ENCODE measurements around the gene RPS6KA5. TPM values are rescaled to one million over a fixed set of nuclear protein-coding genes. Genes with fewer than 3 reads are reported as not detected.

Gene RPS6KA5
- total RNA-seq, 2 experiments from 2014 or later = 28.0 to 29.8 TPM

GRCh38 chr14:90987140-90987539 is 73.3 kb downstream of the RPS6KA5 start:
- Histone ChIP-seq H3K36me3 (ENCODE audit: insufficient read depth, low read length) (no peaks in the 10 kb centered on the region), H3K9me3 (ENCODE audit: control insufficient read depth in 1 of 2, insufficient read depth in 1 of 2, low read length in 2 of 2) (no peaks in the 10 kb centered on the region), H3K27me3 (ENCODE audit: control insufficient read depth in 1 of 2, insufficient read depth in 2 of 2, low read length in 2 of 2) (no peaks in the 10 kb centered on the region), H3K27ac (ENCODE audit: low read depth in 1 of 2, low read length in 2 of 2) (no peak overlapping the region), H3K4me3 (ENCODE audit: low read length) (no peak overlapping the region), H3K4me1 (ENCODE audit: insufficient read depth, low read length) (no peaks in the 10 kb centered on the region)
- Mint-ChIP-seq H3K4me1 (ENCODE audit: low read depth) (peaks cover 5% of the 10 kb centered on the region), H3K9me3 (no peaks in the 10 kb centered on the region), H3K27ac (no peak overlapping the region), H3K36me3 (ENCODE audit: low read depth) (peaks cover 45% of the 10 kb centered on the region), H3K4me3 (no peak overlapping the region), H3K27me3 (no peaks in the 10 kb centered on the region)
- DNase-seq (no peak), ATAC-seq (ENCODE audit: poor library complexity) (no peak)
- TF ChIP-seq CTCF (IDR thresholded peaks at IDR 0.05) = no peak
- CTCF ChIA-PET = no interaction called here
- POLR2A ChIA-PET = no interaction called here
- intact Hi-C loops (cut with DNase I, micrococcal nuclease) = no loop called here

GRCh38 chr14:90986510-90986909 is 73.9 kb downstream of the RPS6KA5 start:
- intact Hi-C loops (cut with DNase I, micrococcal nuclease) = no loop called here
- Mint-ChIP-seq H3K9me3 (no peaks in the 10 kb centered on the region), H3K27me3 (no peaks in the 10 kb centered on the region), H3K4me3 (no peak overlapping the region), H3K36me3 (ENCODE audit: low read depth) (peaks cover 43% of the 10 kb centered on the region), H3K4me1 (ENCODE audit: low read depth) (peaks cover 3% of the 10 kb centered on the region), H3K27ac (no peak overlapping the region)
- Histone ChIP-seq H3K4me3 (ENCODE audit: low read length) (no peak overlapping the region), H3K4me1 (ENCODE audit: insufficient read depth, low read length) (no peaks in the 10 kb centered on the region), H3K27ac (ENCODE audit: low read depth in 1 of 2, low read length in 2 of 2) (no peak overlapping the region), H3K9me3 (ENCODE audit: control insufficient read depth in 1 of 2, insufficient read depth in 1 of 2, low read length in 2 of 2) (no peaks in the 10 kb centered on the region), H3K27me3 (ENCODE audit: control insufficient read depth in 1 of 2, insufficient read depth in 2 of 2, low read length in 2 of 2) (no peaks in the 10 kb centered on the region), H3K36me3 (ENCODE audit: insufficient read depth, low read length) (no peaks in the 10 kb centered on the region)
- ChIA-PET CTCF (interaction anchor here (0.7 kb wide), 1 partner anchor 187 kb away, joined by 3 read pairs; no protein-coding TSS in a partner anchor), POLR2A (no interaction called here)
- ATAC-seq (ENCODE audit: poor library complexity) = no peak
- TF ChIP-seq CTCF (IDR thresholded peaks at IDR 0.05) = no peak
- DNase-seq = no peak

- H3K27ac ChIP-seq (ENCODE audit: low read depth in 1 of 2, low read length in 2 of 2) = no peak overlapping the region
- peak in 1 of 14 experiments; percentile 4 for DNase-seq
- no peak for TF ChIP-seq CTCF (IDR thresholded peaks at IDR 0.05)
Measured at GRCh38 chr14:90985601-90986242, 74.7 kb downstream of the RPS6KA5 start.

More at GRCh38 chr14:90985601-90986242, 74.7 kb downstream of the RPS6KA5 start:
- H3K9me3 Mint-ChIP-seq = no peaks in the 10 kb centered on the region
- H3K4me3 ChIP-seq (ENCODE audit: low read length) = no peak overlapping the region
- intact Hi-C loops (cut with DNase I, micrococcal nuclease) = no loop called here
- no peak overlapping the region for H3K27ac Mint-ChIP-seq
- POLR2A ChIA-PET = no interaction called here
- H3K4me1 Mint-ChIP-seq (ENCODE audit: low read depth) = peaks cover 3% of the 10 kb centered on the region
- no peaks in the 10 kb centered on the region for H3K36me3 ChIP-seq (ENCODE audit: insufficient read depth, low read length)
- H3K4me3 Mint-ChIP-seq = no peak overlapping the region
- no peaks in the 10 kb centered on the region for H3K27me3 ChIP-seq (ENCODE audit: control insufficient read depth in 1 of 2, insufficient read depth in 2 of 2, low read length in 2 of 2)
- H3K4me1 ChIP-seq (ENCODE audit: insufficient read depth, low read length) = no peaks in the 10 kb centered on the region
- no peaks in the 10 kb centered on the region for H3K27me3 Mint-ChIP-seq
- ATAC-seq (ENCODE audit: poor library complexity) = no peak
- H3K36me3 Mint-ChIP-seq (ENCODE audit: low read depth) = peaks cover 37% of the 10 kb centered on the region
- no peaks in the 10 kb centered on the region for H3K9me3 ChIP-seq (ENCODE audit: control insufficient read depth in 1 of 2, insufficient read depth in 1 of 2, low read length in 2 of 2)
- CTCF ChIA-PET = interaction anchor here (0.7 kb wide), 1 partner anchor 187 kb away, joined by 3 read pairs; no protein-coding TSS in a partner anchor
